OCI-M2 (cell line): Measurements from ENCODE around the gene DHCR7.

Source experiments
- DNase-seq: peaks from one replicate; lab custom pipeline; 2025; ENCODE audit not compliant: unreplicated experiment; lab: John Stamatoyannopoulos, UW

The DHCR7 gene

DNA sequence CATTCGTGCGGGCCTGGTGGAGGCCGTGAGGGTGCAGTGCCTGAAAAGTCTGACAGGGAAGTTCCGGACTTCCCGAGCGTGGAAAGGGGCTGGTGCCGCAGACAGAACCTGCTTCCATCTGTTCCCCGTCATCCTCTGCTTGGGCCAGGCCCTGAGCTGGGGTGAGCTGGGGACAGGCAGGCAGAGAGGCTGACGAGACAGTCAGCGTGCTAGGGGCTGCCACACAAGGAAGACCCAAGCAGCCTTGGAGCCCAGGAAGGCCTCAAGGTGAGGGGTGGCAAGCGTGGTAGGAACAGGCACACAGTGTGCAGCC is 30.3 kb upstream of the DHCR7 start:
- no peak for DNase-seq

DNA sequence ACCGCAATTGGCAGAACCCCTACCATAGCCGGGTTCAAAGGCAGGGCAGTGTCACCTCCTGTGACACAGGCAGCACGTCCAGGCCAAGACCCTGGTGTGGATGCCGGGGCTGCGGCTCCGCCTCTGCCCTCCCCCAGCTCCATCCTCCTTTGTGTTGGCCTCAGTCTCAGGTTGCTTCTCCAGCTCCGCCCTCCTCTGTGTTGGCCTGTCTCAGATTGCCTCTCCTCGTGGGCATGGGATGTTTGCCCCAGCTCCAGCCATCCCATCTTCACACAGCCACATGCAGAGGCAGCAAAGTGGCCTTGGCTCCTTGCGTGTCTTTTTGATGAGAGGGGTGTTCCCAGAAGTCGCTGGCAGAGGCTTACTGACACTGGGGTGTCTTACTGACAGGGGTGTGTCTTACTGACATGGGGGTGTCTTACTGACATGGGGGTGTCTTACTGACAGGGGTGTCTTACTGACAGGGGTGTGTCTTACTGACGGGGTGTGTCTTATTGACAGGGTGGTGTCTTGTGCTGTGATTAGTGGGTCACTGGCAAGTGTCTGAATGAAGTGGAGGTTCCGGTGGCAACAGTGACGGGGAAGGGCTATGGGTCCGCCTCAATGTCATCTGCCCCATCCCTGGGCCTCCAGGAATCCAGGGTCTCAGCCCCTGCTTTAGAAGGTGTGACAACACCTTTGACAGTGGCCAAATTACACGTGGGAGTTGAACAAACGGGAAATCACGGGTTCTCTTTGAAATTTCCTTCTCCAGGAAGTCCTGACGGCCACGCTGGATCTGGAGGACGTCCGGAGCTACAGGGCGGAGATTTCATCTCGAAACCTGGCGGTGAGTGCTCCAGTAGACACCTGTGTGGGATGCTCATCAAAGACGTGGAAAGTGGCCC is 29.7 kb upstream of the DHCR7 start:
- DNase-seq, result no peak

DNA sequence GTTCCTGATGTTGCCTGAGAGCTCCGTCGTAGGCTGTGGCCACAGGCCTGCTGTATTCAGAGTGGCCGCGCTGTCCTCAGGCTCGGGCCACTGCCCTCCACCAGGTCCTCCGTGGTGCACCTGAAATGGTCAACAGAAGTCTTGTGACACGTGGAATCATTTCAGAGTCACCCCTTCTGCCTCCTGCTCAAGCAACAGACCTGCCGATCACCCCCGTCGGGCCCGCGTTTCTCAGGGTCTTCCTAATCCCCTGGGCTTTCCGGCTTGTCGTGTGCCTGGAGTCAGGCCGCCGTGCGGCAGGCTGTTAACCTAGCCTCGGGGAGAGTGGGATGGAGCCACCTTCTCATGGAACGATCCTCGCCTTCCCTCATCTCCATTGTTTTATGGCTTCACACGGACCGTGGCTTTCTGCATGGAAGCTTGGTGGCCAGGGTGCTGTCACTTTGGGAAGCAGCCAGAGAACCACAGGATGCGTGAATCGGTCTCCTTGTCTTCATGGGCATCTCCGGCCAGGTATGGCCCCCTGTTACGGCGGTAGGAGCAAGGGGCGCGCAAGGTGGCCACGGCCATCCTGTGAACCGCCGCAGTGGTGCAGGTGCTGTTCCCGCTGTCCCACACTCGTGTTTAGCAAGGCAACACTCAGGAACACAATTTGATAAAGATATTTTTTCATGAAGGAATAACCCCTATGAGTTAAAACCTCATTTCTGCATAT is 28.9 kb upstream of the DHCR7 start:
- DNase-seq, result no peak

DNA sequence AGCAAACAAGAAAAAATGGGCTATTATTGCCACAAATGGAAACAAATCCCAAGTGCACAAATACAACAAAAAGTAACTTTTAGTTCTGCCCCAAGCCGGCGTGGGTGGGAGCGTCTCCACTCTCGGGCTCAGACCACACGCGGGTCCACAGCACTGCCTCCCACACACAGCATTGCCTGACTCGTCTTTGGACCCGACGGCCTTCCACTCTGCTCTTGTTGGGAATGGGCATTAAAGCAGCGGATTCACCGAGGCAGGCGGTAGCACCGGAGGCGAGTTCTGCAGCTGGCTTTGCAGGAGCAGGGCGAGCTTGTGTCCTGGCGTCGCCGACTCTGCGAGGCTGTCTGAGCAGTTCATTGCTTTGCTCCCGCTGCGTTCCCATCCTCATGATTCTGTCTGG is 27.8 kb upstream of the DHCR7 start:
- no peak for DNase-seq

DNA sequence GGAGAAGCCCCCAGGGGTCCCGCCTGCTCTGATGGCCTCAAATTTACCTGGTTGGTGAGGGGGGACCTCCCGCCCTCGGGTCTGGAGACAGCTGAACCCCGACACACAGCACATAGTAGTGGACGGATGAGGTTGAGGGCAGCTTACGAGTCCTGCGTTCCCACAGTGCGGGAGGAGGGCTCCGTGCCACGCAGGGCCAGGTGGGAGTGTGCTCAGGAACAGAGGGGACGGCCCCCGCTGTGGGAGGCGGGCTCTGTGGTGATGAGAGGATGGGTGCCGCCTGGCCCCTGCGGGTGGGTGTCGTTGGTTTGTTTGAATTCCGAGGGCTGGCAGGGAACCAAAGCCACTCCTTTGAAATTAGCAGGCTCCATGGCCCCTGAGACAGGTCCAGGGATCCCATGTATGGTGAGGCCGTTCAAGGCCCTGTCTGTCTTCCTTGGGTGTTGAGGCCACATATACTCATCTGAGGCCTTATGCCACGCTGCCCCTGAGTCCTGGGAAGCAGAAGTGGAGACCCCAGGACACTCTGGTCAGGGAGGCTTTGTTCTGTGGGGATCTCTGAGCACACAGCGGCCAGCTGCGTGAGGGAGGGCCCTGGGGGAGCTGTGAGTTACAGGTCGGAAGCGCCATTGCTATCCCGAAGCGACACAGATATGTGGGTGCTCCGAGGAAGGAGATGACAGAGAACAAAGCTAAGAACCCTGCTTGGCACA is 26.7 kb upstream of the DHCR7 start:
- no peak for DNase-seq

DNA sequence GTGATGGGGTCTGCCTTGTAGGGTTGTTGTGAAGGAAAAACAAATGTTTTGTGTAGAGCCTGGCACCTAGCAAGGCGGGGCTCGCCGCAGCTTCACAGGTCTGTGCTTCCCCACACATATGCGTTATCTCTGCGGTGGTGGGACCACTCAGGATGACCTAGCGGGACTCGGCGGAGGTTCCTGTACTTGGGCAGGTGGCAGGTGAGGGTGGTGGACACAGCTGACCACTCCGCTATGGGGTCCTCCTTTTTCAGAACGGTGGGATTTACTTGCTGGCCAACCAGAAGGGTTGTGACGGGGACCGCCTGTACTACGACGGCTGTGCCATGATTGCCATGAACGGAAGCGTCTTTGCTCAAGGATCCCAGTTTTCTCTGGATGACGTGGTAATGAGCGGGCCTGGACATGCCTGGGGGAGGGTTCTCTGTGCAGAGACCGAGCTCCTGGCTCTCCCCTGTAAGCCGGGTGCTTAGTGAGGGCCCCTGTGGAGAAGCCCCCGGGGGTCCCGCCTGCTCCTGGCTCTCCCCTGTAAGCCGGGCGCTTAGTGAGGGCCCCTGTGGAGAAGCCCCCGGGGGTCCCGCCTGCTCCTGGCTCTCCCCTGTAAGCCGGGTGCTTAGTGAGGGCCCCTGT is 26.1 kb upstream of the DHCR7 start:
- DNase-seq, result no peak

DNA sequence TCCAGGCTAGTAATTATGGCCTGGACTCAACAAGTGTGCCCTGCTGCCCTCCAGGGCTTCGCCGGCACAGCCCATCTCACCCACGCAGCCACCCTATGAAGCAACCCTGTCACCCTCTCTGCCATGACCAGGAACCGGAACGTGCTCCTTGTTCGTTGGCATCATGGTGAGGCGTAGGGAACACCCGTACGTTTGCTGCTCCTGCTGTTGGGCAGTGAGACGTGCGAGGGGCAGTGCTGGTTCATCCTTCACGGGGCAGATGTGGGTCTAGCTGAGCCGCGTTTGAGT is 25.5 kb upstream of the DHCR7 start:
- no peak for DNase-seq

DNA sequence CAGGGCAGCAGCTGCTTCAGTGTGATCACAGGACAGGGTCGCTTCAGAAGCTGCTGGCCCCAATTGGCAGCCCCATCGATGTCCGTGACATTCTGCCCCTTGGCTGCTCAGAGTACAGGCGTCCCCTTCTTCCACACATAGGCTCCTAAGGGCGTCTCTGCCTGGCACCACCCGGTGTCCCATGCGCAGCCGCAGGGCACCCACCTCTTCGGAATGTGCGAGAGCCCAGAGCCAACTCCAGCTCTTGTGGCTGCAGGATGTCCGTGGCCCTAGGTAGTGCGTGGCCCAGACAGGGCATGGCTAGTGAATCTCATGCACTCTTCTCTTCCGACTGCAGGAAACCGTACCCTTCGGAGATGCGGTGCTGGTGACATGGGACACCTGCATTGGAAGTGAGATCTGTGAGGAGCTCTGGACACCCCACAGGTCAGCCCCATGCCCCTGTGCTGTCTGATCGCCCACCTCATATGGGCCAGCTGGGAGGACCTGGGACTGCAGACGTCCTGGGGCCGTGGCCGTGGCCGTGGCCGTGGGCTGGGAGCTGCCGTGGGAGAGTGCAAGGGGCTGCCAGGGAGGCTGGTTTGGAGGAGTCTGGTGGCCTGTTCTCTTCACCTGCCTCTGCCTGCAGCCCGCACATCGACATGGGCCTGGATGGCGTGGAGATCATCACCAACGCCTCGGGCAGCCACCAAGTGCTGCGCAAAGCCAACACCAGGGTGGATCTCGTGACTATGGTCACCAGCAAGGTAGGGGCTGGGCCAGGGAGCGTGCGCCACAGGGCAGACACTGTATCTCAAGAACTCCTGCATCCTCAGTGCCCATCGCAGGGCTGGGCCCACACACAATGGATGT is 25.0 kb upstream of the DHCR7 start:
- DNase-seq, result no peak

DNA sequence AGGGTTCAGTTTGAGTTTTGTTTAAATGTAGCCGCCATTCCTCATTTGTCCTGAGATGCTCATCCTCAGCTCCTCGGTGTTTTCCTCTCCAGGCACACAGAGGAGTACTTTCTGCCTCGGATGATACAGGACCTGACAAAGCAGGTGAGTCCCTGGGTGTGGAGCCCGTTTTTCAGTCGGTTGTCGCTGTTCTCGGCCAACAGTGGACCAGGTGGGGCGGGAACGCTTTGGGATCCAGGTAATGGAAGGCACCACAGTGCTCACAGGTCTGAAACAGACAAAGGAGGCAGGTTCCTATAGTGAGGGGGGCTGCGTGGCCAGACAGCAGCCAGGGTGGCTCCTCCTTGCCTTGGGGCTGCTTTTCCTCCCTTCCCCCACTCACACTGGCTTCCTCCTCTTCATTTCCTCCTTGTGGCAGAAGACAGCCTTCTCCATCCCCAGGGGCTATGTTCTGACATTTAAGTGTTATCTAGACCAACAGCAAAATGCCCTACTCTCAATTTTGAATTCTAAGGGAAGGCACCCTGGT is 24.2 kb upstream of the DHCR7 start:
- no peak for DNase-seq

DNA sequence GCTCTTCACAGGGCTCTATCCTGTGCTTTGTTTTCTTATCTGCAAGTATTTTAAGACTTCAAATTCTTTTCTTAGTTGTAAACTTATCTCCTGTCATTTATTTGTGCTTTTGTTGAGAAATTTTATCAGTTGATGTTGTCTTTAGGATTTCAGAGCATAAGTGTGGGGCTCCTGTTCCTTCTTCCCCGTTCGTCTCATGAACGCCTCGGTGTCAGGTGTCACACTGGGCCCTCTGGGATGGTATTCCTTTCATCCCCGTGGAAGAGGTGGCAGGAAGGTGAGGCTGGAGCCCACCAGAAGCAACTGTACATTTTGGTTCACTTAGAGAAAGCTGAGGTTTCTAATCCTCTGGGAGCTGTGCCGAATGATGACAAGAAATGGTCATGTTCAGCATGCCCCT is 22.8 kb upstream of the DHCR7 start:
- DNase-seq, result no peak

DNA sequence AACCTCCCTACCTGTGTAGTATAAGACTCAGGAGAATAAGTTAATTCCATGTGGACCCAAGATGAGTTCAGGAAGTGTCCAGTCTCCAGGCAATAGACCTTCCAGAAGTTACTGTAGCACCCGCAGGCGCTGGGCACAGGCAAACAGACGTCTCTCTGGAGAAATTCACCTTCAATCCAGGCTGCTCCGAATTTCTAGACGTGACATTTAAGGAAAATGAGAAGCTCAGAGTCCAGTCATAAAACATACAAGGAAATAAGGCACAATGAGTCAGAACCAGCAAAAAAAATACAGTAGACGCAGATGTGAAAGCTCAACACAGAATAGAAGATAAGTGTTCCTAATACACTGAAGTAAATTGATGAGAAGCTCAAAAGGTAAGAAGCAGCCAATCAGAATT is 19.0 kb upstream of the DHCR7 start:
- no peak for DNase-seq

DNA sequence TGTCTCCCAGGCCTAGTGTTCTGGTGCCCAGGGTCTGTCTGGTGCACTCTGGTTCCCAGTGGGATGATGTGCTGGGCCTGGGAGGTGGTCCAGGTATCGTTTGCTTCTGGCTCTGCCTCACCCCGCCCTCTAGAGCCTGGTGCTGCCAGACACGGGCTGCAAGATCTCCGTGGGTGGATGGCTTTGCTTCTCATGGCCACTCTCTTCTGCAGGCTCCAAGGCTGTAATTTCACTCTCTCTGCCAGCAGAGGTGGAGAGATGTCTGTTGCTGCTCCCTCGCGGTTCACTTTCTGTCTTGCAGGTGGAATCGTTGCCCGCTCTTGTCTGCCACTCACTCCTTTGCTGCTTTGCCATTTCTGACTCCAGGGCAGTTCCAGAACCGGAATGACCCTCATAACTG is 18.2 kb upstream of the DHCR7 start:
- no peak for DNase-seq

DNA sequence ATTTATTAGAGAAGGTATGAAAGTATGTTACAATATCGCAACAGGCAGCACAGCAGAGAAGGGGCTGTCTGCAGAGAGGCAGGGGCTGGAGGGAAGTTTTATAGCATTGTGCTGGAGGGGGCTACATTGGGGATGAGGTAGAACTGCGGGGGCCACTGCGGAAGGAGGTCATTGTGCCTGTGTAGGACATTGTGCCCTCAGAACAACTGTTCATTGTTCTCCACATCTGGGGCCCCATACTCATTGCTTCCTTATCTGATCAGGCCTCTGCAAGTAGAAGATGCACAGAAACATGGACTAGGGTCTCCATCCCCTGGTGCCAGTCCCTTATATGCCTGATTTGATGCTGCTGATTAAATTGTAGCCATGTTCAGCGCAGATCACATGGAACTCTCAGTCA is 16.9 kb upstream of the DHCR7 start:
- DNase-seq, result no peak

DNA sequence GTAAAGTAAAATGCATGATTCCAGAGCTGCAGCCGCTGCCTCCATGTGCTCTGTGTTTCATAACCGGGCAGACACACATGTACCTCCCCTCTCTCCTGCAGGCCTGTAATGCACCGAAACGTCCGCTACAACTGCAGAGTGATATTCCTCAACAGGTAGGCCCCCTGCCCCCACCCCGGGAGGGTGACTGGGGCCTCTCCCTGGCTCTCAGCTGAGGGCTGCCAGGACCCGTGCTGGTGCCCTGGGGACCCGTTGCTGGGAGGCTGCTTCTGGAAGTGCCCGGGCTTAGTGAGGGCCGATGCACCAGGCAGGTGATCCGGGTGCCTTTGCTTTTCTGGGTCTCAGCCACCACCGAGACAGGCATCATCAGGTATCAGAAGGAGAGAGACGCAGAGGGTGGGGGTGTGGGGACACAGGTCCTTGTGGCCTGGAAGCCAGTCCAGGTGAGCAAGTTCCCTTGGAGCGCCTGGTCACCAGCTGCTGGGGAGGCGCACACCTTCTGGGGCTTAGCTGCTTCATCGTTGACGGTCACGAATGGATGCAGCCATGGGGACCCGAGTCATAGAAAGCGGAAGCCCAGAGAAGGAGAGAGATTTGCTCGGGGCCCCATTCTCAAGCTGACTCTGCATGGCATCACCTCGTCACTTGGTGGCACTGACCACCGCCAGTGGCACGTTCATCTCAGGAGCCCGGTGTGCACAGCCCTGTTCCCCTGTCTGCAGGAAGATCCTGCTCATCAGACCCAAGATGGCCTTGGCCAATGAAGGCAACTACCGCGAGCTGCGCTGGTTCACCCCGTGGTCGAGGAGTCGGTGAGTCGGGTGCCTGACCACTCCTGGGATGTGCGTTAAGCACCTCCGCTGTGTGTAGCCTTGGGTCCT is 15.4 kb upstream of the DHCR7 start:
- DNase-seq, result no peak

DNA sequence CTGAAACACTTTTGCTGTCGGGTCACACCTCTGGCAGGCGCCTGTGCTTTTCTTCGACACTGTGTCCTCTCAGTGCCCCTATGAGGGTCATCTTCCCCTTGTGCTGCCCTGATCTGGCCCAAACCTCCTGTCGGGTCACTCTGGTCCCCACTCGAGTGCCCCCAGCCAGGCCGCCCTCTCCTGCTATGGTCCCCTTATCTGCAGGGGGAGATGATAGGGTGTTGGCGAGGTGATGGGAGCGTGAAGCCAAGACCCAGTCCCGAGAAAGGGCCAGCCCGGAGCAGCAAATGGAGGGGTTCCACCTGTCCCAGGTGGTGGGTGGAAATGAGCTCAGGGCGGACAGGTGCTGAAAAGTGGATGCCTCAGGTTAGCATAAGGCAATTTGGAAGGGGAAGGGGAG is 14.5 kb upstream of the DHCR7 start:
- DNase-seq, result no peak

DNA sequence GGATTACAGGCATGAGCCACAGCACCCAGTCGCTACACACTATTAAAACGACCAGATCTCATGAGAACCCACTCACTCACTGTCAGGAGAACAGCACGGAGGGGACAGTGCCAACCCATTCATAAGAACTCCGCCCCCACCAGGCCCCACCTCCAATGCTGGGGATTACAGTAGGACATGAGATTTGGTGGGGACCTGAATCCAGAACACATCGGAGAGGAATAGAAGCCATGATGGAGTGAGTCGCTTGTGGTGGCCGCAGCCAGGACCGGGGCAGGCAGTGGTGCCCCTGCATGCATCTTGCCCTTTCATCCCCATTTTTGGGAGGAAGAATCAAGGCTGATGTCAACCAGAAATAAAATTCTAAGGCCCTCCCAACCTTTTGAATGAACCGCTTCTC is 13.5 kb upstream of the DHCR7 start:
- no peak for DNase-seq

DNA sequence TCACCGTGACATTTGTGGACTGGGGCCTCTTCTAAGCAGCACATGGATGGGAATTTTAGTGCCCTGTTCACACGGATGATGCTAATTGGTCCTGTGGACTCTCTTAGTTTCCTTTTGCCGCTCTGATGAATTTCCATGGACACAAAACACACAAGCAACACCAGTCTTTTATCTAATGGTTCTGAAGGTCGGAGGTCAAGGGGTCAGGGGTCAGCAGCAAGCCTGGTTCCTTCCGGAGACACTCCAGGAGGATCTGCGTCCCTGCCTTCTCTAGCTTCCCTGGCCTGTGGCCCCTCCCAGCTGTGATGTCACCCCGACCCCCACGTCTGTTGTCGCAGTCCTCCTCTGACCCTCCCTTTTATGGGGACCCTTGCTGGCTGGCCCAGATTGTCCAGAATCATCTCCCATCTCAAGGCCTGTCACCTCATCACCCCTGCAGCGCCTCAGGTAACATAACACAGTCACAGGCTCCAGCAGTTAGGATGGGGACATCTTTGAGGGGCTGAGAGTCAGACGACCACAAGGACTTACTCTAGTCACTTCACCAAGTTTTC is 11.7 kb upstream of the DHCR7 start:
- DNase-seq, result no peak

DNA sequence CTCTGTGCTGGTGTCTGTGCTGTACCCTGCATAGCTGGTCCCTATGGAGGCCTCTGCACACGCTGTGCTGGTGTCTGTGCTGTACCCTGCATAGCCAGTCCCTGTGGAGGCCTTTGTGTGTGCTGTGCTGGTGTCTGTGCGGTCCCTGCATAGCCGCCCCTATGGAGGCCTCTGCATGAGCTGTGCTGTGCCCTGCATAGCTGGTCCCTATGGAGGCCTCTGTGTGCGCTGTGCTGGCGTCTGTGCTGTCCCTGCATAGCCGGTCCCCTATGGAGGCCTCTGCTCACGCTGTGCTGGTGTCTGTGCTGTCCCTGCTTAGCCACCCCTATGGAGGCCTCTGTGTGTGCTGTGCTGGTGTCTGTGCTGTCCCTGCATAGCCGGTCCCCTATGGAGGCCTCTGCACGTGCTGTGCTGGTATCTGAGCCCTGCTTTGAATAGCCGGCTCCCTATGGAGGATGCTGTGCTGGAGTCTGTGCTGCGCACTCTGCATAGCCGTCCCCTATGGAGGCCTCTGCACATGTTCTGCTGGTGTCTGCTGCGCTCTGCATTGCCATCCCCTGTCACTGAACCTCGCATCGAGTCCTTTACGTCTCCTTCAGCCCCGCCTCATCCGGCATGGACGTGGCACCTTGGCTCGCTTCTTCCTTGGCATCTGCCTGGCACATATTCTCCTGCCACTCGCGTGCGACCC is 11.0 kb upstream of the DHCR7 start:
- DNase-seq, result no peak
